Calu3 (cell line): Measurements from ENCODE around the gene F7. TPM values are rescaled to one million over a fixed set of nuclear protein-coding genes. Genes with fewer than 3 reads are reported as not detected.

Experiments
- BruUV-seq: library from RNA; stranded (reverse); fragments of 400-500 nt; replicated peaks from 2 replicates; lab custom pipeline; 2021; lab: Mats Ljungman, UMichigan
- CTCF ChIA-PET: fragments of 300-600 bp; sonication (Branson Sonifier 250); formaldehyde crosslinking; loops from one replicate; lab custom pipeline; 2022; ENCODE audit warnings: antibody characterized with exemption; lab: Charles Lee
- DNase-seq: peaks from one replicate; pipeline ENCODE4 v3.0.0; 2022
- H3K27ac Mint-ChIP-seq: one replicate; pipeline ENCODE4 v1.8.0; 2022; ENCODE audit warnings: mixed read lengths; ENCODE audit not compliant: unreplicated experiment
- H3K27me3 Mint-ChIP-seq: one replicate; pipeline ENCODE4 v1.8.0; 2022; ENCODE audit warnings: mixed read lengths; ENCODE audit not compliant: unreplicated experiment
- H3K36me3 Mint-ChIP-seq: one replicate; pipeline ENCODE4 v1.8.0; 2022; ENCODE audit warnings: mild to moderate bottlenecking, moderate library complexity, mixed read lengths; ENCODE audit not compliant: insufficient read depth, unreplicated experiment
- H3K4me1 Mint-ChIP-seq: one replicate; pipeline ENCODE4 v1.8.0; 2022; ENCODE audit warnings: mild to moderate bottlenecking, low read depth, mixed read lengths; ENCODE audit not compliant: unreplicated experiment
- H3K4me3 Mint-ChIP-seq: one replicate; pipeline ENCODE4 v1.8.0; 2022; ENCODE audit warnings: mild to moderate bottlenecking, low read depth, moderate library complexity, mixed read lengths; ENCODE audit not compliant: unreplicated experiment
- H3K9me3 Mint-ChIP-seq: one replicate; pipeline ENCODE4 v1.8.0; 2022; ENCODE audit warnings: low read depth, mixed read lengths; ENCODE audit not compliant: unreplicated experiment
- CTCF ChIP-seq: fragments of 200-600 bp; IDR thresholded peaks from one replicate; pipeline ENCODE4 v1.8.0; 2022; ENCODE audit warnings: antibody characterized with exemption; ENCODE audit not compliant: unreplicated experiment
- intact Hi-C: fragments of 100-400 bp; cut with micrococcal nuclease; formaldehyde crosslinking; loops from one replicate; pipeline ENCODE4 v1.10.0; 2022; ENCODE audit not compliant: unreplicated experiment
- total RNA-seq: library from RNA; stranded (reverse); gene quantifications from 2 replicates; pipeline ENCODE4 v1.2.3, GENCODE V29; 2022

The F7 gene
- total RNA-seq, 1 experiment from 2014 or later = not detected

DNA sequence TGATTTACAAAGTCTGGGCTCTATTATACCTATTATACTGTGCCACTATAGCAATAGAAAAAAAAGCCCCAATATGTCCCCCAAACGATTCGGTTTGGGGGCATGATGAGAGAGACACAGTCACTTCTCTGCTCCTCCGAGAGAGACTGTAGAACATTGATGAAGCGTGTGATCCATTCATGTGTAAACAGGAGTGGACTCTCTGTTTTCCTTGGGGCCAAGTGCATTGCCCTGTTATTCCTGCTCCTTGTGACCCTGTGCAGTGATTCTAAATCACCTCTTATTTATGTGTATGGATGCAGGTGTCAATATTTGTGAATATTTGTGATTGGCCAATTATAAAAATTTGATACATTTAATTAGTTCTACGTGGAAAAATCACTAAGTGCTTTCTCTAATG lies 34.0 kb downstream of the F7 start:
- Mint-ChIP-seq H3K36me3 (no peaks in the 10 kb centered on the region), H3K9me3 (no peaks in the 10 kb centered on the region), H3K4me3 (no peak overlapping the region), H3K4me1 (no peaks in the 10 kb centered on the region), H3K27ac (no peak overlapping the region), H3K27me3 (no peaks in the 10 kb centered on the region)
- no peak for DNase-seq
- TF ChIP-seq CTCF = no peak
- intact Hi-C loops = no loop called here
- no TSS peak for BruUV-seq
- CTCF ChIA-PET = no interaction called here

- H3K4me3 Mint-ChIP-seq = no peak overlapping the region
Observed at GRCh38 chr13:113140677-113141600, 35.3 kb downstream of the F7 start.

GRCh38 chr13:113141601-113141970 lies 36.0 kb downstream of the F7 start:
- no peaks in the 10 kb centered on the region for H3K9me3 Mint-ChIP-seq
- intact Hi-C loops = no loop called here
- no peak overlapping the region for H3K27ac Mint-ChIP-seq
- BruUV-seq = no TSS peak
- no peaks in the 10 kb centered on the region for H3K4me1 Mint-ChIP-seq
- H3K4me3 Mint-ChIP-seq = no peak overlapping the region
- no peak for TF ChIP-seq CTCF
- no peaks in the 10 kb centered on the region for H3K36me3 Mint-ChIP-seq
- CTCF ChIA-PET = no interaction called here
- H3K27me3 Mint-ChIP-seq = peaks cover 2% of the 10 kb centered on the region
- DNase-seq = no peak

More at GRCh38 chr13:113140677-113141600, 35.3 kb downstream of the F7 start:
- H3K27me3 Mint-ChIP-seq = no peaks in the 10 kb centered on the region
- intact Hi-C loops = no loop called here
- no peaks in the 10 kb centered on the region for H3K9me3 Mint-ChIP-seq
- CTCF ChIA-PET = no interaction called here
- BruUV-seq = no TSS peak
- no peak for DNase-seq
- no peak for TF ChIP-seq CTCF
- no peaks in the 10 kb centered on the region for H3K36me3 Mint-ChIP-seq
- H3K27ac Mint-ChIP-seq = no peak overlapping the region
- no peaks in the 10 kb centered on the region for H3K4me1 Mint-ChIP-seq

- no TSS peak for BruUV-seq
- Mint-ChIP-seq H3K4me3 (no peak overlapping the region), H3K27ac (no peak overlapping the region), H3K9me3 (no peaks in the 10 kb centered on the region), H3K27me3 (peaks cover 12% of the 10 kb centered on the region), H3K4me1 (no peaks in the 10 kb centered on the region), H3K36me3 (no peaks in the 10 kb centered on the region)
- DNase-seq = no peak
- intact Hi-C loops = no loop called here
- CTCF ChIA-PET = no interaction called here
- no peak for TF ChIP-seq CTCF
Observed at GRCh38 chr13:113142876-113143275, 37.3 kb downstream of the F7 start.
